Stimulated activated naive CD4-positive, alpha-beta T cell (primary cell): ENCODE data around the gene PGAP2.

Experiments used
- DNase-seq, 6 experiments: peaks; one replicate each; lab custom pipeline; 2025; lab: John Stamatoyannopoulos, UW

The PGAP2 gene

GRCh38 chr11:3854977-3855807 lies 46.8 kb downstream of the PGAP2 start, which contains the start of gene STIM1:
TSS of gene STIM1 (plus strand) at chr11:3855664. CDS start at chr11:3856271, 607 bp downstream.
- peak; percentile 92 to 97 (median 96) for DNase-seq

DNA sequence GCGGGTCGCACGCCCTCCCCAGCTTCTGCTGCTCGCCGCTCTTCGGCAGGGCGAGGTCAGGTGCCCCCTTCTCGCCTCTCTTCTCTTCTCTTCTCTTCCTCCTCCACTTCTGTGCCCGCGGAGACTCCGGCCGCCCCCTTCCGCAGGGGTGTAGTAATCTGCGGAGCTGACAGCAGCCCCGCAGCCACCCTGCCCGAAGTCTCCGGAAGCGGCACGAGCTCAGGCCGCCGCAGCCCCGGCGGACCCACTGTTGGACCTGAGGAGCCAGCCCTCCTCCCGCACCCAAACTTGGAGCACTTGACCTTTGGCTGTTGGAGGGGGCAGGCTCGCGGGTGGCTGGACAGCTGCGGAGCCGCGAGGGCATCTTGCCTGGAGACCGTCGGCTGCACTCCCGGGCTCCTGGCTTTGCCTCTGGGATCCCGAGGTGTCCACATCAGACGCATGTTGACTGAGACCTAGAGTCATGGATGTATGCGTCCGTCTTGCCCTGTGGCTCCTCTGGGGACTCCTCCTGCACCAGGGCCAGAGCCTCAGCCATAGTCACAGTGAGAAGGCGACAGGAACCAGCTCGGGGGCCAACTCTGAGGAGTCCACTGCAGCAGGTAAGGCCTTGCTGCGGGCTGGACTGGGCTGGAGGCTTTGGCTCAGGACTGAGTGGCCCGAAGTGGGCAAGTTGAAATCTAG lies 47.6 kb downstream of the PGAP2 start:
- DNase-seq, result peak in 5 of 6 experiments; percentile 17 to 59 (median 49)

DNA sequence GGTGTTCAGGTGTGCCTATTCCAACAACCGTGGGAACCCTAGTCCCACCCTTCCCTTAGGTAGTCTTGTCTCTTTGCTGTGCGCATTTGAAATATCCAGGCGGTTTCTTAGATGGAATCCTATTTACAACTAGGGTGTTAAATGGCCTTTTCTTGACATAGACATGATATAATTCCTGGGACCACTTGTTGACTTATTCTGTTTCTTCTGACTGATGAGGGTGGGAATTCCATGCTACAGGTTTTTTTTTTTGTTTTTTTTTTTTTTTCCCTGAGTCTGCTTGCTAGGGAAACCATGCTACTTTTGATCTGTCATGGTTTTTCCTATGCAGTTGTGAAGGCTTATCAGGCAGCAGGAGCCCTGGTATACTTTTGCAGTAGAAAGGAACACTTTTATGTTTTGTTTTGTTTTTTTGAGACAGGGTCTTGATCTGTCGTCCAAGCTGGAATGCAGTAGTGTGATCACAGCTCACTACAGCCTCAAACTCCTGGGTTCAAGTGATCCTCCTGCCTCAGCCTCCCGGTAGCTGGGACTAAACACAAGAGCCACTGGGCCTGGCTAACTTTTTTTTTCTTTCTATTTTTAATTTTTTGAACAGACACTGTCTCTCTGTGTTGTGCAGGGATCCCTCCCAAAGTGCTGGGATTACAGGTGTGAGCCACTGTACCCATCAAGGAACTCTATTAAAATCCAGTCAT lies 48.6 kb downstream of the PGAP2 start:
- DNase-seq, result no peak

GRCh38 chr11:3857628-3858027 lies 49.3 kb downstream of the PGAP2 start:
- no peak for DNase-seq

- no peak for DNase-seq
Measured at GRCh38 chr11:3859373-3859881, 51.1 kb downstream of the PGAP2 start.

- peak in 3 of 6 experiments; percentile 8 to 35 (median 22) for DNase-seq
Measured at GRCh38 chr11:3860375-3860774, 52.0 kb downstream of the PGAP2 start.

DNA sequence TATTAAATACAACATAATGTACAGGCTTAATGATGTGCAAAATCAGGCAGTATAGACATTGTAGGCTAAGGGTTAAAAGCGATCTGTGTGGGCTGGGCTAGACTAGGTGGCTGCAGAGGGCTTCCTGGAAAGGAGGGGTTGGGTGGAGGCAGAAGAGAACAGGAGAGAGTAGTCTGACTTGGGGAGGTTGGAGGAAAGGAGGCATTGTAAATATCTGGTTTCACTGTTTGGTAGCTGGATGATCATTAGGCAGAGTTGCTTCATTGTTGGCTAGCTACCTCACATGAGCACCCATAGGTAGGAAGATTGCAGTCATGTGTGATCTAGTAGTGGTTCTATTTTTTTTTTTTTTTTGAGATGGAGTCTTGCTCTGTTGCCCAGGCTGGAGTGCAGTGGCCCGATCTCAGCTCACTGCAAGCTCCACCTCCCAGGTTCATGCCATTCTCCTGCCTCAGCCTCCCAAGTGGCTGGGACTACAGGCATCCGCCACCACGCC lies 52.6 kb downstream of the PGAP2 start:
- peak in 4 of 6 experiments; percentile 13 to 38 (median 23) for DNase-seq

DNA sequence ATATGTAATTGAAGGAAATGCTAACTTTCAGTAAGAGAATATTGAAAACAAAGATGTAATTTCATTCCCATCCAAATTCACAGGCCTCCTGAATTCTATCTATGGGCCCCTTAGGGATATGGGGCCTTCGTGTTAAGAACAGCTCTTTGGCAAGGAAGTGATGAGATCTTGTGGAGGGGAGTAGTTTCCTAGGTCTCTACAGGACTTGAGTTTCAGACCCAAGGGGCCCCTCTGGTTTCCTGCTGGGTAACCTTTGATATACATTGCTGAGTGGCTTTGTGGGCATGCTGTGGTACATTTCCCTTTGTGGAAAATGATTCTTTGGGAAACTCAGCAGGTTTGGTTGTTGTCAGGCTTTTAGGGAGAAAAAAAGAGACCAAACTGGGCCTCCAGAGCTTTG lies 53.3 kb downstream of the PGAP2 start:
- DNase-seq, result no peak

- DNase-seq, result no peak
Measured at GRCh38 chr11:3865388-3866193, 57.2 kb downstream of the PGAP2 start.

DNA sequence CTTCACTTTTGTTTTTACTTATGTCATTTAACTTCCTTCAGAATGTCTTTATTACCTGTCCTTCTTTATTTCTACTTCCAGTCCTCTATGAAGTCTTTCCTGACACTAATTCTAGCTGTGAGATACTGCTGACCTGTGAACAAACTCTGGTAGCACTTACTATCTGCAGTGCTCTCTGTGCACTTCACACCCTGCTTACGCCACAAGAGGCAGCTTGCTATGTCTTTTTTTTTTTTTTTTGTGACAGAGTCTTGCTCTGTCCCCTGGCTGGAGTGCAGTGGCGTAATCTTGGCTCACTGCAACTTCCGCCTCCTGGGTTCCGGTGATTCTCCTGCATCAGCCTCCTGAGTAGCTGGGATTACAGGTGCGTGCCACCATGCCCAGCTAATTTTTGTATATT lies 57.8 kb downstream of the PGAP2 start:
- DNase-seq, result no peak

DNA sequence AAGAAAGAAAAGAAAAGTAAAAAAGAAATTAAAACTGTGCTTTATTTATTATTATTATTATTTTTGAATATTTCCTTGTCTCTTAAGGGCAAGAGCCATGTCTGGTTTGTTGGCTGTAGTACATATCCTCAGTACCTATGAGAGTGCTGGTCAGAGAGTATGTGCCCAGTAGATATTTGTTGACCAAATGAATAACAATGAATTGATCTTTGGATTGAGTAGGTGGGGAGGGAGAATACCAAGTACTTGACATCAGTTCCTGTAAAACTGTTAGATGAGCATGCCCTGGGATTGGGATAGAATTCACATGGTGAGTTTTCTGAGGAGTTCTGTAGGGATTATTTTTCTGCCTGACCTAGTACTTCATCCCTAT lies 58.5 kb downstream of the PGAP2 start:
- DNase-seq, result no peak

DNA sequence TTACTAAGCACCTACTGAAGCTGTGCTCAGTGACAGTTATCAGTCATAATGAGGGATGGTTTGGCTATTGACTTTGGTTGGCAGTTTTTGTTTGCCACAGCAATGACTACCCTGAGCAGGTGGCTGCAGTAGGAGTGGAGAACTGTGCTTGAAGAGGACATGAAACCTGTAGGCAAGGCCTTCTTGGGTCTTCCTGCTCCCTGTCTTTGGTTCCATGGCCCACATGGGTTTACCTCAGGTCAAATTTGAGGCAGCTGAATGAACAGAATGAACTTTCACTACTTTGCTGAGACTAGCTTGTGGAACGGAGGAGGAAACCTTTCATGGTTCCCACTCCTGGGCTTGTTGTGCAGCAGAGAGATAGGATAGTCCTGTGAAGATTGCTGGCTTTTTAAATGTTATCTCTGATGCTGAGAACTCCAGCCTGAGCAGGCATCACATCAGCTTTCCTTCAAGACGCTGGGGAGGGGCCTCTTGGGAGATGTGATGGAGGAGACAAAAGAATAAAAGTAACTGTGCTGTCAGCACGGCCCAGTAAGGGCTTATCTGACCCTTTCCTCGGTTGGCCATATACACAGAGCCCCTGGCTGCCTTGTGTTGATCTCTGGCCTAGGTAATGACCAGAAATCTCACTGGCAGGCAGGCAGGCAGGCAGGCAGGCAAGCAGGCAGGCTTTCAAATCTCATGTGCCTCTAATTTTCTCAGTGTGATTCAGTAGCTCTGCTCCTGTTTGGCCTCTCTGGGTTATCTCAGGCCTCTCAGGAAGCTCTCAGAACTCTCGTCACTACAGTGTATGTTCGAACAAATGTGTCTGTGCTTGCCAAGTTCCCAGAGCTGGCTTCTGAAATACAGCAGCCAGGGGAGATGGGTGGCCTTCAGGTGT lies 59.1 kb downstream of the PGAP2 start:
- peak in 2 of 6 experiments; percentile 27 to 32 for DNase-seq

- peak in 1 of 6 experiments; percentile 9 for DNase-seq
Measured at GRCh38 chr11:3873712-3874349, 65.5 kb downstream of the PGAP2 start.
